OCI-LY1 (cell line): ENCODE data around the gene CCL17.

Source experiments
- EZH2 ChIP-seq: fragments of 200-600 bp; sonication (generic), shearing (Covaris generic); IDR thresholded peaks from 2 replicates; pipeline ENCODE4 v1.8.0; 2017; ENCODE audit warnings: borderline replicate concordance, mixed run types, mild to moderate bottlenecking, antibody characterized with exemption, low read length, moderate library complexity, mixed read lengths
- TF ChIP-seq, protein P1 (sequence below): fragments of 200-600 bp; sonication (generic), shearing (Covaris generic); IDR thresholded peaks from 2 replicates; pipeline ENCODE4 v1.5.1; 2017; ENCODE audit warnings: mild to moderate bottlenecking, antibody characterized with exemption, low read length, moderate library complexity, mixed read lengths

DNA sequence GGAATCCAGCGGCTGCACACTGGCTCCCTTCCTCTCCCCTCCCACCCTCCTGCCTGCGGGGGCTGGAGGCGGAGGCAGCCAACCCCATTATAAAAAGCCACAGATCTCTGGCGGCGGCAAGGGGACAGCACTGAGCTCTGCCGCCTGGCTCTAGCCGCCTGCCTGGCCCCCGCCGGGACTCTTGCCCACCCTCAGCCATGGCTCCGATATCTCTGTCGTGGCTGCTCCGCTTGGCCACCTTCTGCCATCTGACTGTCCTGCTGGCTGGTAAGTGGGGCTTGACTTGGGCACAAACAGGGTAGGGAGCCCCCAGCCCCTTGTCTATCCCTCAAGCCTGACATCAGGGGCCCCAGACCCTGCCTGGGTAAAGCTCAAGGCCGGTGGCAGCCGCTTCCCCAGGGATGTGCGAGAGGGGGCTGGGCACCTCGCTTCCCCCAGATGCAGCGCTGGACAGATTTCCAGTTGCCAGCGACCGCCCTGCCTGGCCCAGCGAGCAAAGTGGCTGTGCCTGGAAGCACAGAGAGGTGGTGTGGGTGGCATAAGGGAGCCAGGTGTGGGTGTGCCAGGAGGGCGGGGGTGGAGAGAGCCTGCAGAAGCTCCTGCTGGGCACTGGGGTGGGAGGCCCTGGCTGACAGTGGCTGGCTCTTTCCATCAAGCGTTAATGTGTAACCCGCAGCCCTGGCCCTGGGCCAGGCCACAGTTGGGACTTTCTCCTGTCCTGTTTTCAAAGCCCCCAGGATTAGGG is 32.0 kb upstream of the CCL17 start, which contains the start of gene CX3CL1:
- TF ChIP-seq, protein P1, sequence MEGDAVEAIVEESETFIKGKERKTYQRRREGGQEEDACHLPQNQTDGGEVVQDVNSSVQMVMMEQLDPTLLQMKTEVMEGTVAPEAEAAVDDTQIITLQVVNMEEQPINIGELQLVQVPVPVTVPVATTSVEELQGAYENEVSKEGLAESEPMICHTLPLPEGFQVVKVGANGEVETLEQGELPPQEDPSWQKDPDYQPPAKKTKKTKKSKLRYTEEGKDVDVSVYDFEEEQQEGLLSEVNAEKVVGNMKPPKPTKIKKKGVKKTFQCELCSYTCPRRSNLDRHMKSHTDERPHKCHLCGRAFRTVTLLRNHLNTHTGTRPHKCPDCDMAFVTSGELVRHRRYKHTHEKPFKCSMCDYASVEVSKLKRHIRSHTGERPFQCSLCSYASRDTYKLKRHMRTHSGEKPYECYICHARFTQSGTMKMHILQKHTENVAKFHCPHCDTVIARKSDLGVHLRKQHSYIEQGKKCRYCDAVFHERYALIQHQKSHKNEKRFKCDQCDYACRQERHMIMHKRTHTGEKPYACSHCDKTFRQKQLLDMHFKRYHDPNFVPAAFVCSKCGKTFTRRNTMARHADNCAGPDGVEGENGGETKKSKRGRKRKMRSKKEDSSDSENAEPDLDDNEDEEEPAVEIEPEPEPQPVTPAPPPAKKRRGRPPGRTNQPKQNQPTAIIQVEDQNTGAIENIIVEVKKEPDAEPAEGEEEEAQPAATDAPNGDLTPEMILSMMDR = no peak
- no peak for TF ChIP-seq EZH2
